Mammary epithelial cell (primary cell): ENCODE results near the gene SLC27A1.

ENCODE experiments used
- CTCF ChIP-seq, 2 donors: IDR thresholded peaks in 1 of 2; conservative IDR thresholded peaks in 1 of 2; 2 replicates each; pipeline ENCODE4 v1.5.1; 2011 to 2012; ENCODE audit warnings: inconsistent platforms in 2 of 2, low read length in 2 of 2, mild to moderate bottlenecking in 2 of 2, control low read depth in 1 of 2, low read depth in 1 of 2; ENCODE audit not compliant: insufficient read depth in 1 of 2; ENCODE audit errors: extremely low read depth in 1 of 2
- EZH2 ChIP-seq: IDR thresholded peaks from 2 replicates; pipeline ENCODE4 v1.6.1; 2012; ENCODE audit warnings: low read length, inconsistent platforms, borderline replicate concordance

GRCh38 chr19:17455308-17456123 is 14.8 kb upstream of the SLC27A1 start:
- no peak for TF ChIP-seq CTCF (conservative IDR thresholded peaks at IDR 0.05 in 1 of 2, IDR thresholded peaks at IDR 0.05 in 1 of 2; ENCODE audit: extremely low read depth in 1 of 2, insufficient read depth in 1 of 2, low read depth in 1 of 2, low read length in 2 of 2)
- TF ChIP-seq EZH2, result no peak
